ENCODE measurements around the gene TSPAN19. TPM values are rescaled to one million over a fixed set of nuclear protein-coding genes. Genes with fewer than 3 reads are reported as not detected.

Gene TSPAN19
- total RNA-seq = not detected in 2 replicates

DNA sequence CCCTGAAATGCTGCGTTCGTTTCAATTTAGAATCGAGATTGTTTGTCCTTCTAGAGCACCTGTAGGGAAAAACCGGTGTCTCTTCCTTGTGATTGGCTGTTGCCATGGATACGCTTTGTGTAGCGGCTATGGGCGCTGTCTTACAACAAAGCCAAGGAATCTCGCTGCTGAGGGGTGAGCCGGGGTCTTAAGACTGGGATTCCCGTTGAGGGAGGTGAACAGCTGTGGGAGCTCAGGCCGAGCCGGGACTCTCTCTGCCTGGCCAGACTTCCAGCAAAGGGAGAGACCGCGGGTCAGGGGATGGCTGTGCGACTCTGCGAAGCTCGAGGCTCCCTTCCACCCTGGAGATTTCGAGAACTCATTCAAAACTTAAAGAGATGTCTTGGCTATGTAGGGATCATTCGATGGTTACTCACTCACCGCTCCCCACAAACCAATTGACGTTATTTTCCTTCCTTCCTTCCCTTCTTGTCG lies at the start of gene TSPAN19, which contains the start of gene LRRIQ1:
Gene TSPAN19 (minus strand): TSS at position 44 of the 474 bp plus-strand sequence. CDS start 6,331 bp downstream, outside the sequence.
Gene LRRIQ1 (plus strand): TSS at position 118 of the 474 bp plus-strand sequence. CDS start 1,826 bp downstream, outside the sequence.

Other genes with a start within 250 kb of the TSPAN19 start
- gene SLC6A15, start 123.5 kb downstream of the TSPAN19 start, total RNA-seq = 0.77 and 0.85 TPM in 2 replicates
- under 0.01 and 0.38 TPM in 2 replicates for gene LRRIQ1, start 74 bp upstream of the TSPAN19 start, total RNA-seq
- gene ALX1, start 243.9 kb upstream of the TSPAN19 start, total RNA-seq = not detected in 2 replicates